DND-41 (cell line): ENCODE measurements around the gene JKAMP.

ENCODE experiments used
- CTCF ChIP-seq: IDR thresholded peaks from 2 replicates; pipeline ENCODE4 v1.5.1; 2012; ENCODE audit warnings: borderline replicate concordance, low read length, moderate library complexity, mild to moderate bottlenecking; ENCODE audit not compliant: poor library complexity, severe bottlenecking; ENCODE audit errors: extremely low read depth
- EZH2 ChIP-seq: IDR thresholded peaks from 3 replicates; pipeline ENCODE4 v1.6.1; 2012; ENCODE audit warnings: borderline replicate concordance, low read depth, mild to moderate bottlenecking, moderate library complexity, low read length, inconsistent platforms; ENCODE audit not compliant: severe bottlenecking

DNA sequence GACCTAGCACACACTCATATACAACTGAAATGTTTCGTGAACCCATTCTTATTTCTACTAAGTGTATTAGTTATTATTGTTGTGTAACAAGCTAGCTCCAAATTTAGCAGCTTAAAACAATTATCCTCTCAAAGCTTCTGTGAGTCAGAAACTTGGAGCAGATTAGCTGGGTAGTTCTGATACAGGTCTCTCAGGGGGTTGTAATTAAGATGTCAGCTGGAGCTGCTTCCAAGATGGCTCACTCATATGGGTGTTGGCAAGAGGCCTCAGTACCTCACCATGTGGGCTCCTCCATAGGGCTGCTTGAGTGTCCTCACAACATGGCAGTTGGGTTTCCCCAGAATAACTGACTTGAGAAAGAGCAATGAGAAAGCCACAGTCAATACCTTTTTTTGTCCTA, 28.9 kb upstream of the JKAMP start:
- no peak for TF ChIP-seq CTCF
- no peak for TF ChIP-seq EZH2
